Natural killer cell (primary cell): Measurements from ENCODE around the gene C3orf70. TPM values are rescaled to one million over a fixed set of nuclear protein-coding genes. Genes with fewer than 3 reads are reported as not detected.

ENCODE experiments used
- ATAC-seq, 3 donors: fragments of 150-1000 bp in 2 of 3; fragments of 200-7000 bp in 1 of 3; cut with Tn5 transposase; 1 replicate in 1 of 3; 2 replicates in 2 of 3; pipeline ENCODE4 v1.10.0; 2021; ENCODE audit warnings: mild to moderate bottlenecking in 2 of 3, moderate library complexity in 2 of 3
- DNase-seq, 2 donors: peaks; one replicate each; pipeline versions ENCODE4 v3.0.0 to v3.0.0-alpha.2; 2013 to 2021; ENCODE audit warnings: mixed read lengths in 1 of 2
- H3K27ac ChIP-seq: one replicate; pipeline ENCODE4 v1.5.1; 2013; ENCODE audit warnings: mild to moderate bottlenecking, low read length
- H3K27me3 ChIP-seq: one replicate; pipeline ENCODE4 v1.6.1; 2013; ENCODE audit warnings: low read length; ENCODE audit not compliant: control insufficient read depth, insufficient read depth
- H3K36me3 ChIP-seq: one replicate; pipeline ENCODE4 v1.6.1; 2013; ENCODE audit warnings: low read length; ENCODE audit not compliant: control insufficient read depth, insufficient read depth
- H3K4me1 ChIP-seq: one replicate; pipeline ENCODE4 v1.6.1; 2013; ENCODE audit warnings: low read length; ENCODE audit not compliant: control insufficient read depth, insufficient read depth
- H3K4me3 ChIP-seq: one replicate; pipeline ENCODE4 v1.5.1; 2013; ENCODE audit warnings: low read length
- H3K9me3 ChIP-seq: one replicate; pipeline ENCODE4 v1.6.1; 2013; ENCODE audit warnings: low read length; ENCODE audit not compliant: control insufficient read depth, insufficient read depth
- H3K27ac Mint-ChIP-seq, 2 donors: one replicate each; pipeline ENCODE4 v1.8.0; 2022; ENCODE audit warnings: mild to moderate bottlenecking in 2 of 2, mixed read lengths in 2 of 2, moderate library complexity in 1 of 2
- H3K27me3 Mint-ChIP-seq, 2 donors: one replicate each; pipeline ENCODE4 v1.8.0; 2022; ENCODE audit warnings: low read depth in 2 of 2, mixed read lengths in 2 of 2
- H3K36me3 Mint-ChIP-seq: one replicate; pipeline ENCODE4 v1.8.0; 2022; ENCODE audit warnings: mixed read lengths
- H3K4me1 Mint-ChIP-seq, 2 donors: one replicate each; pipeline ENCODE4 v1.8.0; 2022; ENCODE audit warnings: mixed read lengths in 2 of 2
- H3K4me3 Mint-ChIP-seq: one replicate; pipeline ENCODE4 v1.8.0; 2022; ENCODE audit warnings: mild to moderate bottlenecking, moderate library complexity, mixed read lengths
- H3K9me3 Mint-ChIP-seq, 2 donors: one replicate each; pipeline ENCODE4 v1.8.0; 2022; ENCODE audit warnings: mixed read lengths in 2 of 2
- WGBS: methylation state at CpG from one replicate; pipeline ENCODE4 v1.1.7; 2013; ENCODE audit warnings: missing lambda C conversion rate; ENCODE audit not compliant: insufficient coverage; 5-methylcytosine and 5-hydroxymethylcytosine counted together
- intact Hi-C: fragments of 100-400 bp; cut with micrococcal nuclease; formaldehyde crosslinking; loops from one replicate; pipeline ENCODE4 v1.14.2; 2022
- total RNA-seq, 4 donors: library from RNA; stranded (reverse); fragments of 120-200 nt in 1 of 4; gene quantifications; one replicate each; pipeline versions ENCODE4 v1.2.3 to v1.2.4, GENCODE V29; 2013 to 2022
- TF ChIP-seq, protein P1 (sequence below): fragments of 200-600 bp; IDR thresholded peaks from one replicate; pipeline ENCODE4 v1.8.0; 2022; ENCODE audit warnings: antibody characterized with exemption

The C3orf70 gene
- total RNA-seq, 3 donors from 2014 or later (not counting 1 experiment from before 2014, with no cell fraction given) = 0.05 to 0.07 (median 0.05) TPM

DNA sequence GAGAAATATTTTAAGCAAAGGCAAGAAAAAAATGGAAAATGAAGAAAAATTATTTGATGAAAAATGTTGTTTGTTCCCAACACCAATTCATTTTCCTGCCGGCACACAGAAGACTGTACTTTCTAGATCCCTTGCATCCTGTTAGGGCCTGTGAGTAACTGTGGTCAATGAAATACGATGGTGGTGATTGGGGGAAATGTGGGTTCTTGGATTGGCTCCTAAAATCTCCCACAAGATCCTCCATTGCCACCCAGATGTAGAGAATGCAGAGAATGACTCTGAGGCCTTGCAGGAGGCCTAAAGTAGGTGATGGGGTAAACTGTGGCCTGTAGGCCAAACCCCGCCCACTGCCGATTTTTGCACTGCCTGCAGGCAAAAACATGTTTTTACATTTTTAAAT, 46.3 kb upstream of the C3orf70 start:
- Histone ChIP-seq H3K9me3 (no peaks in the 10 kb centered on the region), H3K4me1 (no peaks in the 10 kb centered on the region), H3K27me3 (no peaks in the 10 kb centered on the region), H3K27ac (no peak overlapping the region), H3K4me3 (no peak overlapping the region), H3K36me3 (no peaks in the 10 kb centered on the region)
- TF ChIP-seq, protein P1, sequence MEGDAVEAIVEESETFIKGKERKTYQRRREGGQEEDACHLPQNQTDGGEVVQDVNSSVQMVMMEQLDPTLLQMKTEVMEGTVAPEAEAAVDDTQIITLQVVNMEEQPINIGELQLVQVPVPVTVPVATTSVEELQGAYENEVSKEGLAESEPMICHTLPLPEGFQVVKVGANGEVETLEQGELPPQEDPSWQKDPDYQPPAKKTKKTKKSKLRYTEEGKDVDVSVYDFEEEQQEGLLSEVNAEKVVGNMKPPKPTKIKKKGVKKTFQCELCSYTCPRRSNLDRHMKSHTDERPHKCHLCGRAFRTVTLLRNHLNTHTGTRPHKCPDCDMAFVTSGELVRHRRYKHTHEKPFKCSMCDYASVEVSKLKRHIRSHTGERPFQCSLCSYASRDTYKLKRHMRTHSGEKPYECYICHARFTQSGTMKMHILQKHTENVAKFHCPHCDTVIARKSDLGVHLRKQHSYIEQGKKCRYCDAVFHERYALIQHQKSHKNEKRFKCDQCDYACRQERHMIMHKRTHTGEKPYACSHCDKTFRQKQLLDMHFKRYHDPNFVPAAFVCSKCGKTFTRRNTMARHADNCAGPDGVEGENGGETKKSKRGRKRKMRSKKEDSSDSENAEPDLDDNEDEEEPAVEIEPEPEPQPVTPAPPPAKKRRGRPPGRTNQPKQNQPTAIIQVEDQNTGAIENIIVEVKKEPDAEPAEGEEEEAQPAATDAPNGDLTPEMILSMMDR = no peak
- H3K4me3 Mint-ChIP-seq = no peak overlapping the region
- no peaks in the 10 kb centered on the region for H3K9me3 Mint-ChIP-seq
- H3K27me3 Mint-ChIP-seq = no peaks in the 10 kb centered on the region
- H3K4me1 Mint-ChIP-seq = no peaks in the 10 kb centered on the region
- no peak for DNase-seq
- no peak overlapping the region for H3K27ac Mint-ChIP-seq
- no peaks in the 10 kb centered on the region for H3K36me3 Mint-ChIP-seq
- ATAC-seq = no peak
- WGBS = 100% methylated on average over 1 of the region's 4 CpGs
- intact Hi-C loops = no loop called here

DNA sequence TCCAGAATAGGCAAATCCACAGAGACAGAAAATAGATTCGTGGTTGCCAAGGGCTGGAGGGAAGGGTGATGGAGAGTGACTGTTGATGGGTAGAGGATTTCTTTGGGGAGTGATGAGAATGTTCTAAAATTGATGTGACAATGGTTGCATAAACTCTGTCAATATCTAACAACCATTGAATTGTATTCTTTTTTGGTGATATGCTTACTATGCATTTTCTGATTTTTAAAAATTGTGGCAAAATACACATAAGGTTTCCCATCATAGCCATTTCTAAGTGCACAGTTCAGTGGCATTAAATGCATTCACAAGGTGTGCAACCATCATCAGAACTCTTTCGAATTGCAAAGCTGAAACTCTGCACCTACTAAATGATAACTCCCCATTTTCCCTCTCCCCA, 44.2 kb upstream of the C3orf70 start:
- DNase-seq (no peak), ATAC-seq (no peak)
- WGBS = 97% methylated on average over 2 of the region's 2 CpGs
- Histone ChIP-seq H3K4me1 (no peaks in the 10 kb centered on the region), H3K4me3 (no peak overlapping the region), H3K9me3 (no peaks in the 10 kb centered on the region), H3K27me3 (no peaks in the 10 kb centered on the region), H3K27ac (no peak overlapping the region), H3K36me3 (no peaks in the 10 kb centered on the region)
- H3K4me3 Mint-ChIP-seq = no peak overlapping the region
- H3K36me3 Mint-ChIP-seq = no peaks in the 10 kb centered on the region
- no peaks in the 10 kb centered on the region for H3K9me3 Mint-ChIP-seq
- H3K27me3 Mint-ChIP-seq = no peaks in the 10 kb centered on the region
- no peaks in the 10 kb centered on the region for H3K4me1 Mint-ChIP-seq
- TF ChIP-seq, protein P1 = no peak
- no peak overlapping the region for H3K27ac Mint-ChIP-seq
- intact Hi-C loops = no loop called here

DNA sequence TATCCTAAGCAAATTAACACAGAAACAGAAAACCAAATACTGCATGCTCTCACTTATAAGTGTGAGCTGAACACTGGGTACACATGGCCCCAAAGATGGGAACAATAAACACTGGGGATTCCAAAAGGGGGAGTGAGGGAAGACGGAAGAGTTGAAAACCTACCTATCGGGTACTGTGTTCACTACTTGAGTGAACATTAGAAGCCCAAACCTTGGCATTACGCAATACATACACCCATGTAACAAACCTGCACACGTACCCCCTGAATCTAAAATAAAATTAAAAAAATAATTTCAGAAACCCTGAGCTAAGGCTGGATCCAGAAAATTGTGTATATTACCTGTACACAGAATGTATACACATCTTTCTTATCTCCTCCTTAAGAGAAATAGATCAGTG, 42.8 kb upstream of the C3orf70 start:
- H3K4me3 ChIP-seq = no peak overlapping the region
- H3K27me3 ChIP-seq = no peaks in the 10 kb centered on the region
- no peaks in the 10 kb centered on the region for H3K36me3 Mint-ChIP-seq
- H3K4me3 Mint-ChIP-seq = no peak overlapping the region
- intact Hi-C loops = no loop called here
- H3K27ac ChIP-seq = no peak overlapping the region
- ATAC-seq = no peak
- H3K4me1 Mint-ChIP-seq = no peaks in the 10 kb centered on the region
- 97% methylated on average over 4 of the region's 4 CpGs for WGBS
- H3K36me3 ChIP-seq = no peaks in the 10 kb centered on the region
- H3K27me3 Mint-ChIP-seq = no peaks in the 10 kb centered on the region
- DNase-seq = no peak
- H3K4me1 ChIP-seq = no peaks in the 10 kb centered on the region
- TF ChIP-seq, protein P1 = no peak
- no peaks in the 10 kb centered on the region for H3K9me3 ChIP-seq
- H3K9me3 Mint-ChIP-seq = no peaks in the 10 kb centered on the region
- H3K27ac Mint-ChIP-seq = no peak overlapping the region

DNA sequence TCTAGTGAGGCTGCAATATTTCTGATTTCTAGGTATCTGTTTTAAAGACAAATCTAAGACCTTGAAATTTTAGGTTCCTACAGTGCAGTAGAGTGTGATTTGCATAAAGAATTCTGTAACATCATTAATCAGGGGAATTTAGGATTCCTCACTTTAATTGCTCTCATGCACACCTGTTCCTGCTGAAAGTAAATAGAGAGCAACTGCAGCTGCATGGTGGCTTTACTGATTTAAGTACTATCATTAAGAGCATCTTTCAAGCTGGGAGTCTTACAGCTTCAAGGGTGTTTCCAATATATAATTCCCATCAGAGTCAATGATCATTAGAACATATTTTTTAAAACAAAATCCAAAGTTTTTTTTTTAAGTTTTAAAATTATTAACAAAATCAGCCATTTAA, 36.0 kb upstream of the C3orf70 start:
- Histone ChIP-seq H3K27me3 (no peaks in the 10 kb centered on the region), H3K4me3 (no peak overlapping the region), H3K36me3 (no peaks in the 10 kb centered on the region), H3K4me1 (no peaks in the 10 kb centered on the region), H3K9me3 (no peaks in the 10 kb centered on the region), H3K27ac (no peak overlapping the region)
- Mint-ChIP-seq H3K4me3 (no peak overlapping the region), H3K4me1 (no peaks in the 10 kb centered on the region), H3K36me3 (no peaks in the 10 kb centered on the region), H3K9me3 (no peaks in the 10 kb centered on the region), H3K27ac (no peak overlapping the region), H3K27me3 (peaks cover 6 to 11% of the 10 kb centered on the region in 2 donors)
- DNase-seq = no peak
- ATAC-seq = no peak
- TF ChIP-seq, protein P1 = no peak
- intact Hi-C loops = no loop called here
